H1 (cell line): Measurements from ENCODE around the gene C14orf93. TPM values are rescaled to one million over a fixed set of nuclear protein-coding genes. Genes with fewer than 3 reads are reported as not detected.

ENCODE experiments used
- CTCF ChIA-PET: fragments of 300-600 bp; sonication (Branson Sonifier 250); formaldehyde crosslinking; loops from one replicate; lab custom pipeline; 2021; ENCODE audit not compliant: partially characterized antibody; lab: Charles Lee
- POLR2A ChIA-PET: fragments of 300-600 bp; sonication (Branson Sonifier 250); formaldehyde crosslinking; loops from one replicate; lab custom pipeline; 2021; ENCODE audit warnings: inconsistent platforms; ENCODE audit not compliant: partially characterized antibody; lab: Charles Lee
- DNase-seq, 2 experiments: peaks; one replicate each; pipeline versions ENCODE4 v3.0.0 to v3.0.0-alpha.2; 2010 to 2022; ENCODE audit warnings: low spot score in 2 of 2, low read depth in 1 of 2, mixed read lengths in 1 of 2
- FAIRE-seq: peaks from 2 replicates; lab custom pipeline; 2011; peaks lifted over from hg19 to GRCh38; lab: Jason Lieb, UNC
- H2AFZ ChIP-seq: 2 replicates; pipeline ENCODE4 v1.8.1; 2012; ENCODE audit warnings: low read length, inconsistent platforms
- H2AK5ac ChIP-seq: 2 replicates; pipeline ENCODE4 v1.6.1; 2013; ENCODE audit warnings: low read depth, low read length
- H2BK120ac ChIP-seq: replicated peaks from 2 replicates; pipeline ENCODE3; 2013; ENCODE audit warnings: low read depth, low read length, inconsistent platforms
- H2BK12ac ChIP-seq: 2 replicates; pipeline ENCODE4 v1.6.1; 2013; ENCODE audit warnings: low read depth, low read length
- H2BK15ac ChIP-seq: 2 replicates; pipeline ENCODE4 v1.6.1; 2013; ENCODE audit warnings: low read length
- H2BK20ac ChIP-seq: 2 replicates; pipeline ENCODE4 v1.6.1; 2013; ENCODE audit warnings: low read length
- H2BK5ac ChIP-seq: 2 replicates; pipeline ENCODE4 v1.6.1; 2013; ENCODE audit warnings: low read depth, low read length
- H3K14ac ChIP-seq: 2 replicates; pipeline ENCODE4 v1.6.1; 2013; ENCODE audit warnings: inconsistent platforms; ENCODE audit not compliant: insufficient read length
- H3K18ac ChIP-seq: 2 replicates; pipeline ENCODE4 v1.6.1; 2013; ENCODE audit warnings: low read length; ENCODE audit errors: extremely low read depth
- H3K23ac ChIP-seq: 2 replicates; pipeline ENCODE4 v1.6.1; 2013; ENCODE audit warnings: inconsistent platforms; ENCODE audit not compliant: insufficient read length
- H3K23me2 ChIP-seq: 2 replicates; pipeline ENCODE4 v1.6.1; 2013; ENCODE audit warnings: low read depth, low read length
- H3K27ac ChIP-seq: 2 replicates; pipeline ENCODE4 v1.6.1; 2011; ENCODE audit warnings: low read depth, low read length, inconsistent platforms
- H3K27me3 ChIP-seq, 4 experiments: replicated peaks in 1 of 4; 1 replicate in 1 of 4; 2 replicates in 3 of 4; pipeline versions ENCODE4 v1.6.1 to v1.8.1; 2011 to 2013; ENCODE audit warnings: low read length in 3 of 4, mild to moderate bottlenecking in 3 of 4, inconsistent platforms in 2 of 4, mixed read lengths in 2 of 4, moderate library complexity in 1 of 4; ENCODE audit not compliant: control insufficient read depth in 3 of 4, insufficient read depth in 3 of 4; ENCODE audit errors: extremely low read depth in 1 of 4
- H3K36me3 ChIP-seq, 4 experiments: 2 replicates each; pipeline versions ENCODE4 v1.6.1 to v1.8.1; 2011 to 2013; ENCODE audit warnings: mild to moderate bottlenecking in 4 of 4, low read length in 3 of 4, moderate library complexity in 2 of 4, control low read depth in 1 of 4, inconsistent platforms in 1 of 4; ENCODE audit not compliant: insufficient read depth in 4 of 4, control insufficient read depth in 2 of 4
- H3K4ac ChIP-seq: replicated peaks from 2 replicates; pipeline ENCODE3; 2013; ENCODE audit warnings: low read length, low read depth, mixed read lengths, inconsistent platforms; ENCODE audit not compliant: insufficient read length
- H3K4me1 ChIP-seq, 4 experiments: replicated peaks in 1 of 4; 1 replicate in 1 of 4; 2 replicates in 3 of 4; pipeline versions ENCODE4 v1.6.1 to v1.8.1; 2011 to 2013; ENCODE audit warnings: low read length in 3 of 4, inconsistent platforms in 2 of 4, mixed read lengths in 1 of 4; ENCODE audit not compliant: insufficient read depth in 4 of 4, control insufficient read depth in 3 of 4
- H3K4me2 ChIP-seq, 2 experiments: 2 replicates each; pipeline versions ENCODE4 v1.6.1 to v1.8.1; 2011 to 2013; ENCODE audit warnings: low read depth in 2 of 2, low read length in 2 of 2, control low read depth in 1 of 2, inconsistent platforms in 1 of 2, mild to moderate bottlenecking in 1 of 2; ENCODE audit not compliant: insufficient read depth in 1 of 2
- H3K4me3 ChIP-seq, 4 experiments: fragments of 200-600, 300-600 bp in 1 of 4; sonication (generic), shearing (Covaris generic), sonication (Bioruptor Twin) in 1 of 4; 2 replicates each; pipeline versions ENCODE4 v1.5.1 to v1.8.1; 2011 to 2016; ENCODE audit warnings: low read length in 4 of 4, low read depth in 3 of 4, control low read depth in 2 of 4, inconsistent platforms in 2 of 4, mild to moderate bottlenecking in 2 of 4, mixed read lengths in 1 of 4, moderate library complexity in 1 of 4; ENCODE audit not compliant: insufficient read depth in 2 of 4; ENCODE audit errors: extremely low read depth in 1 of 4
- H3K56ac ChIP-seq: replicated peaks from 2 replicates; pipeline ENCODE3; 2013; ENCODE audit warnings: low read depth, mild to moderate bottlenecking, mixed read lengths, low read length, inconsistent platforms; ENCODE audit not compliant: insufficient read length
- H3K79me1 ChIP-seq: 2 replicates; pipeline ENCODE4 v1.6.1; 2013; ENCODE audit warnings: low read depth, low read length, control low read depth
- H3K79me2 ChIP-seq, 2 experiments: 2 replicates each; pipeline versions ENCODE4 v1.6.1 to v1.8.1; 2012 to 2013; ENCODE audit warnings: low read length in 2 of 2, mild to moderate bottlenecking in 2 of 2, inconsistent platforms in 1 of 2; ENCODE audit not compliant: insufficient read depth in 2 of 2, control insufficient read depth in 1 of 2
- H3K9ac ChIP-seq, 4 experiments: replicated peaks in 1 of 4; 1 replicate in 1 of 4; 2 replicates in 3 of 4; pipeline versions ENCODE4 v1.6.1 to v1.8.1; 2011 to 2013; ENCODE audit warnings: low read depth in 3 of 4, low read length in 3 of 4, control low read depth in 2 of 4, mild to moderate bottlenecking in 2 of 4, moderate library complexity in 2 of 4, inconsistent platforms in 1 of 4; ENCODE audit errors: extremely low read depth in 1 of 4
- H3K9me3 ChIP-seq, 2 experiments: 2 replicates each; pipeline versions ENCODE4 v1.6.1 to v1.8.1; 2012 to 2013; ENCODE audit warnings: mild to moderate bottlenecking in 2 of 2, moderate library complexity in 2 of 2, control low read depth in 1 of 2, inconsistent platforms in 1 of 2, low read depth in 1 of 2, low read length in 1 of 2, mixed read lengths in 1 of 2; ENCODE audit not compliant: insufficient read depth in 2 of 2
- H4K20me1 ChIP-seq, 2 experiments: replicated peaks in 1 of 2; 2 replicates each; pipeline versions ENCODE3 to v1.8.1; 2011 to 2013; ENCODE audit warnings: inconsistent platforms in 2 of 2, low read length in 2 of 2, mild to moderate bottlenecking in 1 of 2; ENCODE audit not compliant: insufficient read depth in 2 of 2, control insufficient read depth in 1 of 2
- H4K5ac ChIP-seq: 2 replicates; pipeline ENCODE4 v1.6.1; 2013; ENCODE audit warnings: low read length, low read depth, mixed read lengths, inconsistent platforms; ENCODE audit not compliant: insufficient read length
- H4K8ac ChIP-seq: 2 replicates; pipeline ENCODE4 v1.8.0; 2013; ENCODE audit warnings: mild to moderate bottlenecking, moderate library complexity, low read length, inconsistent platforms; ENCODE audit not compliant: insufficient read depth; ENCODE audit errors: extremely low read depth
- H4K91ac ChIP-seq: replicated peaks from 2 replicates; pipeline ENCODE3; 2013; ENCODE audit warnings: low read length, mixed read lengths, inconsistent platforms; ENCODE audit not compliant: insufficient read length
- BCL11A ChIP-seq, 2 experiments: IDR thresholded peaks; one replicate each; pipeline ENCODE4 v1.6.1; 2011; ENCODE audit warnings: low read depth in 2 of 2, low read length in 2 of 2, mild to moderate bottlenecking in 2 of 2
- CBX5 ChIP-seq: fragments of 300-800, 300-1000 bp; sonication (generic); IDR thresholded peaks from 2 replicates; pipeline ENCODE4 v1.7.1; 2016; ENCODE audit warnings: antibody characterized with exemption, low read length, low read depth
- EZH2 ChIP-seq: fragments of 200-600 bp; sonication (generic); IDR thresholded peaks from 2 replicates; pipeline ENCODE4 v1.7.1; 2012; ENCODE audit warnings: low read depth, mild to moderate bottlenecking, moderate library complexity, low read length, inconsistent platforms; ENCODE audit not compliant: severe bottlenecking
- FOSL1 ChIP-seq: IDR thresholded peaks from 2 replicates; pipeline ENCODE4 v1.6.1; 2011; ENCODE audit warnings: mild to moderate bottlenecking, low read depth, low read length, moderate library complexity; ENCODE audit not compliant: insufficient read depth
- HDAC2 ChIP-seq, 2 experiments: fragments of 300-600 bp in 1 of 2; sonication (generic) in 1 of 2; IDR thresholded peaks; 2 replicates each; pipeline ENCODE4 v1.6.1; 2011 to 2012; ENCODE audit warnings: low read depth in 2 of 2, low read length in 2 of 2, mild to moderate bottlenecking in 2 of 2, moderate library complexity in 2 of 2, borderline replicate concordance in 1 of 2, inconsistent platforms in 1 of 2
- KDM1A ChIP-seq: fragments of 200-600, 300-600 bp; sonication (generic); IDR thresholded peaks from 2 replicates; pipeline ENCODE4 v1.7.1; 2016; ENCODE audit warnings: mild to moderate bottlenecking, low read length, borderline replicate concordance
- MAFK ChIP-seq: IDR thresholded peaks from 2 replicates; pipeline ENCODE4 v1.6.1; 2012; ENCODE audit warnings: low read depth, mild to moderate bottlenecking, improper control_type of control experiment, low read length
- RBBP5 ChIP-seq: IDR thresholded peaks from 2 replicates; pipeline ENCODE4 v1.7.1; 2012; ENCODE audit warnings: low read depth, mild to moderate bottlenecking, inconsistent platforms, low read length, moderate library complexity, borderline replicate concordance
- RNF2 ChIP-seq: fragments of 200-900, 300-1000 bp; sonication (generic); IDR thresholded peaks from 2 replicates; pipeline ENCODE4 v1.7.1; 2016; ENCODE audit warnings: borderline replicate concordance, low read depth, mild to moderate bottlenecking, antibody characterized with exemption, low read length; ENCODE audit not compliant: poor library complexity, severe bottlenecking; ENCODE audit errors: missing control alignments
- WGBS, 2 experiments: shearing (Covaris generic) in 1 of 2; methylation state at CpG; one replicate each; pipeline versions ENCODE4 v1.1.6 to v1.1.7; 2013 to 2015; ENCODE audit warnings: low lambda C conversion rate in 2 of 2, mixed read lengths in 2 of 2, inconsistent platforms in 1 of 2, low coverage in 1 of 2, missing lambda C conversion rate in 1 of 2; ENCODE audit not compliant: insufficient replicate concordance in 2 of 2, insufficient coverage in 1 of 2, insufficient read length in 1 of 2; ENCODE audit errors: extremely low coverage in 1 of 2, missing lambda C conversion rate in 1 of 2; 5-methylcytosine and 5-hydroxymethylcytosine counted together
- polyA plus RNA-seq, 7 experiments: library from polyadenylated mRNA; depleted of rRNA in 3 of 7; stranded (reverse) in 5 of 7; unstranded in 2 of 7; fragments of >200 nt in 5 of 7; fragments of 200-250 nt in 2 of 7; gene quantifications; 1 replicate in 5 of 7; 2 replicates in 1 of 7; 4 replicates in 1 of 7; pipeline versions ENCODE4 v1.2.1 to v1.2.3, GENCODE V29; 2011 to 2013; ENCODE audit warnings: missing spikeins in 2 of 7, mixed read lengths in 2 of 7
- total RNA-seq: library from RNA; stranded (reverse); fragmentation: NEBNext Ultra II Directional; extraction: Animal tissue kit (Norgen Biotek cat#: 25700); gene quantifications from 2 replicates; pipeline ENCODE4 v1.2.1, GENCODE V29; 2021

C14orf93 gene
- total and polyA plus RNA-seq, 2 of the 8 experiments (the other 6 are each of a cell fraction or from before 2014, with no cell fraction given) = 7.8 to 8.2 TPM

DNA sequence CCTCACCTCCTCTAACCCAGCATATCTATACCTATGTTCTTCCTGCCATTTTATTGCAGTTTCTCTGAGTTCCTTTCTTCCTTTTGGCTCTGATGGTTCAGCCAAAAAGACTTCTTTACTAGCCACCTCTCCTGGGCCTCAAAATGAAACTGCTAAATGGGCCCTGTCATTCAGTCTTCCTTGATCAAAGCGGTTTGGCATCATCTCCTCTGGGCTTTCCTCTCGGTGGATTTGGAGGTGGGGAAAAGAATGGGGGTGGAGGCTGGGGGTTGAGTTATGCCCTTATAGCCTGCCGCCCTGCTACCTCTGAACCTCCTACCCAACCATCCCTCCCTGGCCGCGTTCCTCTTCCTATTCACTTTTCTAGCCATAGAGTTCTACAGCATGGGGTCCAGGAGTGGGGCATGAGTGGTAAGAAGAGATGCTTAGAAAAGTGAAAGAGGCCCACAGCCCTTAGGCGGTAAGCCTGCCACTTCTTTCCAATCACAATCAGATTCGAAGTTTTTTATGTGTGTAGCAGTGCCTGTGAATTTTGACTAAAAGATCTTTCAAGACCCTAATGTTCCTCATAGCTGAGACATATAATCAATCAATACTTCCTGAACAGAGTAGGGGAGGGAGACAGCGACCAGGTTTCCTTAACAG lies 30.1 kb downstream of the C14orf93 start:
- Histone ChIP-seq H3K36me3 (peaks cover under 1 to 39% (median 12%) of the 10 kb centered on the region in 4 experiments; a peak in 6 of 8 replicates), H2AFZ (no peak overlapping the region), H2BK120ac (no peak overlapping the region), H4K91ac (peak overlapping the region; percentile 47), H3K23ac (no peak overlapping the region), H2BK12ac (0 out of 2 replicates have a peak overlapping the region, but pooled peaks have one; percentile 69), H2BK5ac (peak overlapping the region; percentile 50; the same call in 1 of the 2 replicates), H3K9ac (peak overlapping the region in 3 of 4 experiments; percentile 36 to 58 (median 55); a peak in 5 of 7 replicates), H3K79me1 (no peaks in the 10 kb centered on the region), H3K4me1 (peaks cover 28 to 34% (median 31%) of the 10 kb centered on the region in 4 experiments), H3K27me3 (peaks cover 0 to 9% (median 4%) of the 10 kb centered on the region in 4 experiments; a peak in 2 of 7 replicates), H3K23me2 (peaks cover 16% of the 10 kb centered on the region), H3K18ac (peak overlapping the region; percentile 88), H3K4me3 (peak overlapping the region; percentile 63 to 94 (median 74)), H2BK15ac (no peak overlapping the region), H3K14ac (no peak overlapping the region), H4K20me1 (no peaks in the 10 kb centered on the region), H4K5ac (no peak overlapping the region), H2AK5ac (peak overlapping the region; percentile 55; the same call in 1 of the 2 replicates), H4K8ac (no peak overlapping the region), H2BK20ac (0 out of 2 replicates have a peak overlapping the region, but pooled peaks have one; percentile 81), H3K4ac (peak overlapping the region; percentile 63), H3K4me2 (peak overlapping the region; percentile 79 to 81), H3K79me2 (peaks cover 0 to 54% of the 10 kb centered on the region in 2 experiments; a peak in 2 of 4 replicates), H3K9me3 (peaks cover 2 to 4% of the 10 kb centered on the region in 2 experiments; a peak in 1 of 4 replicates), H3K27ac (0 out of 2 replicates have a peak overlapping the region, but pooled peaks have one; percentile 22), H3K56ac (no peak overlapping the region)
- ChIA-PET CTCF (interaction anchor here (1.1 to 23.0 kb wide), 3 partner anchors 13 to 71 kb away, joined by 3 to 785 read pairs (median 111); partner anchors contain the start of genes CDH24 and PSMB11), POLR2A (interaction anchor here (1.0 to 13.2 kb wide), 9 partner anchors 9 to 78 kb away, joined by 3 to 133 read pairs (median 45); partner anchors contain the start of genes CDH24, HAUS4 and PSMB11)
- TF ChIP-seq BCL11A (IDR thresholded peaks at IDR 0.05; ENCODE audit: low read depth in 2 of 2, low read length in 2 of 2) (no peak), KDM1A (no peak), FOSL1 (no peak), CBX5 (no peak), HDAC2 (IDR thresholded peaks at IDR 0.05; ENCODE audit: borderline replicate concordance in 1 of 2, low read depth in 2 of 2, low read length in 2 of 2) (no peak), EZH2 (no peak), MAFK (no peak), RNF2 (no peak), RBBP5 (no peak)
- FAIRE-seq = no peak
- WGBS, 2 experiments = 39% methylated on average over 8 of the region's 8 CpGs; no CpG with 5 or more reads in 1 of the 2 experiments
- DNase-seq = no peak
